HG03457 (cell line): ENCODE results near the gene SCUBE2.
"Not testable (repeated sequence)": the region's sequence is repeated elsewhere in the genome, so short reads cannot be mapped to it uniquely, and the experiment has no call there.

Source experiments
- ATAC-seq: cut with Tn5 transposase; IDR thresholded peaks from one replicate; pipeline ENCODE4 v1.9.1; 2021; ENCODE audit warnings: moderate number of reproducible peaks; ENCODE audit not compliant: unreplicated experiment

SCUBE2 gene

GRCh38 chr11:9013373-9013772 is 78.0 kb downstream of the SCUBE2 start:
- no peak for ATAC-seq

DNA sequence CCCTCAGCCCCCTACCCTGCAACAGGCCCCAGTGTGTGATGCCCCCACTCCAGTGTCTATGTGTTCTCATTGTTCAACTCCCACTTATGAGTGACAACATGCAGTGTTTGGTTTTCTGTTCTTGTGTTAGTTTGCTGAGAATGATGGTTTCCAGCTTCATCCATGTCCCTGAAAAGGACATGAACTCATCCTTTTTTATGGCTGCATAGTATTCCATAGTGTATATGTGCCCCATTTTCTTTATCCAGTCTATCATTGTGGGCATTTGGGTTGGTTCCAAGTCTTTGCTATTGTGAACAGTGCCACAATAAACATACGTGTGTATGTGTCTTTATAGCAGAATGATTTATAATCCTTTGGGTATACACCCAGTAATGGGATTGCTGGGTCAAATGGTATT is 81.9 kb downstream of the SCUBE2 start:
- not testable (repeated sequence) for ATAC-seq

DNA sequence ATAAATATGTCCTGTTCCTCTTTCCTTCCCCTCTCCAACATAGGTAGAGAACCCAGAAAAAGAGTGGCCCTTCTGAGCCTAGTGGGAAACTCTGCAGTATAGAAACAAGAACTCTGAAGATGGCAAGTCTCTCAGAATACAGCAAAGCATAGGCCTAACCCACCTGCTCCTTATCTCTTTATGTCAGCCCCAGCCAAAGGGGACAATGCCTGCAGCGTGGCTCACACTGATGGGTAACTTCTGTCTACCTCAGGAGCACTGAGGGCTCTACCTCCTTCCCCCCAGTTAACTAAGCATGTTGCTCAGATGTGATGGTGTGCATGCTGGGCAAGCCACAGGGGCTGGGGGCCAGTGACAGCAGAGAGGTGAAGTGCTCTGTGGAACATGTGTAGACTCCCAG is 82.7 kb downstream of the SCUBE2 start:
- ATAC-seq: no peak

DNA sequence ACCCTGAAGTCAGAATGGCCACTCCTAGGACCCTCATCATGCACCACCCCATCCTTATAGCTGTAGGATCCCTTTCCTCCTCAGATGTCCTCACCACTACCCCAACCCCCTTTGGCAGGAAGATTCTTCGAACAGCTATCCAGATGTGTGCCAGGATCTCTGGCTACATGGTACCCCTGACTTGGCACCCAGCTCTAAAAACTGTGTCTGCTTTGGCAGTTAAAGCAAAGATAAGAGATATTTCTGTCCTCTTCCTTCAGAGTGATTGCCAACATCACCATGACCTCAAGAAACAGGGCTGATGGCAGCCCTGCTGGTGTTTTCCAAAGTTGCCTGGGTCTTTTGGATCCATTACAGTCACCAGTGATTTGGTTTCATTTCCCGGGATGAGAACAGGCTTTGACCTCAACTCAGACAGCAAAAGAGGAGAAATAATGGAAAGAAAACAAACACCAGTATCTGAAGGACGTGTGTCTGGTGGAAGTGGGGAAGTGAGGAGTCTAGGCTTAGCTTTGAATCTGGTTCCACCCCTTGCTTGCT is 83.3 kb downstream of the SCUBE2 start:
- no peak for ATAC-seq

DNA sequence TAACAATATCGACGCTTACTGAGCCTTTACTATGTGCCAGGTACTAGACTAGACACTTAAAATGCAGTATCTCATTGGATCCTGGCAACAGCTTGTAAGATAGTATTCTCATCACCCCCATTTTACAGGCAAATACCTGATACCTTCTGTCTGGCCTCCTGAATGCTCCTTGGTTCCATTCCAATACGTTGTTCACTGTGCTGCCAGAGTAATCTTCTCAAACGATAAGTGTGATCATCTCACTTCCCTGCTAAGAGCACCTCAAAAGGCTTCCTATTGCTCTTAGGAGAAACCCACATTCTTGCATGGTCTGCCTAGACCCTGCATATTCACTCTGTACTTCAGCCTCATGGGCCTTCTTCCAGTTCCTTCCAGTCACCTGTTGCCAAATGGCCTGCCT is 86.3 kb downstream of the SCUBE2 start:
- ATAC-seq: no peak

GRCh38 chr11:9004183-9004926 is 87.0 kb downstream of the SCUBE2 start:
- ATAC-seq: no peak

GRCh38 chr11:9003573-9004182 is 87.7 kb downstream of the SCUBE2 start, which contains the start of gene NRIP3:
Gene NRIP3 (minus strand): TSS chr11:9004001. CDS start chr11:9003935, 66 bp downstream.
- no peak for ATAC-seq

DNA sequence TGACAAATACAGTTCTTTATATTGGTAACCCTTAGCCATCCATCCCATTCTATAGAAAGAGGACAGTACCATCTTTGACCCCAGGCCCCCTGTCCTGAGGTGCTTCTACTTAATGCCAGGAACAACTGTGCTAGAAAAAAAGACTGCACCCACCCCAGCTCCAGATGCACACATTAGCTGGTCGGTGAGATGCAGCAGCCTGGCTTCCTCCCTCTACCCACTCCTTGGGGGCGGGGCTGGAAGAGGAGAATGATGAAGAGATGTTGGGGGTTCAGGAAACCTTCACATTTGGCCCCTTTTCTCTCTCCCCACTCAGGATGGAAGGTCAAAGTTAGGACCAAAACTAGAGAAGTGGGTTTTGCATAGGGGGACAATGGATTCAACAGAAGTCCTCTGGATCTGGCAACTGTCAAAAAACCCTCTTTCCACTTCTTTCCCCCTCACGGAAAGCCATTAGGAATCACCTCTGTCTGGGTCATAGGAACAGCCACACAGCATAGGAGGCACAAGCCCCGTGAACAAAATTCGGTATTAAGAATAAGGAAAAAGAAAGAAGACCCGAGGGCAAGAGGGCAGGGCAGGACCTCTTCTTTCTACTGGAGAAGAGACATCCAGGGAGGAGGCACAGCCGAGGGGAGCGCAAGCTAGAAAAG is 88.4 kb downstream of the SCUBE2 start:
- ATAC-seq: no peak

- ATAC-seq: no peak
These were observed 89.7 kb downstream of the SCUBE2 start for GRCh38 chr11:9001736-9002135.

DNA sequence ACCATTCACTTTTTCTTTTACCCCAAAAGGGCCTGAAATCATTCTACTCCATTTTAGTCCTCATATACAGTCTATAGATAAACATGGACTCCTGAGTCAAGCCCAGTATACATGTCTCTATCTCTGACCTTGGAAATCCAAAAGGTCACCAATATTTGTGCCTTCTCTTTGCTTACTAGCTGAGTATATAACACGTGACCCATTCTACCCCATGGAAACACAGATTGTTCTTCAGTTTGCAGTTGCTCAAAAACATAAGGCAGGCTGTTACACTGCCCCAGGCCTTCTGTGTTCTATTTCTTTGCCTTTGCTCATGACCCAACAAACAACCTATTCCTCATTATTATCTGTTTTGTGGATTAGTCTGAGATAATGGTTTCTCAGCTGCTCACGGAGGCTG is 93.4 kb downstream of the SCUBE2 start:
- no peak for ATAC-seq

DNA sequence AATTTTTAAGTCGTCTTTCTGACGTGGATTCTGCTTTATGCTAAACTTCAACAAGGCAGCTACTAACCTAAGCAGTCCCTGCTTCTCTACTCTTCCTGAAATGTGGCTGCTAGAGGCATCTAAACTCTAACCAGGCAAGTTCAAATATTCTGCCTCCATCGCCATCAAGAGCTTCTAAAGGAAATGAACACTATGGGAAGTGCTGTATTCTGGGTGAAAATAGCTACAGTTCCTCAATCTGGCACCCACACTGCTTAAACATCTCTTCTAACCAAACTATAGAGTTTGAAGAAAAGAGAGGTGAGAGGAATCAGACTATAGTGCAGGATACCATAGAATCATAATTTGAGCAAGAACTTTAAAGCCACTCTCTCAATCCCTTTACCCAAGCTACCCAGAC is 93.9 kb downstream of the SCUBE2 start:
- no peak for ATAC-seq

DNA sequence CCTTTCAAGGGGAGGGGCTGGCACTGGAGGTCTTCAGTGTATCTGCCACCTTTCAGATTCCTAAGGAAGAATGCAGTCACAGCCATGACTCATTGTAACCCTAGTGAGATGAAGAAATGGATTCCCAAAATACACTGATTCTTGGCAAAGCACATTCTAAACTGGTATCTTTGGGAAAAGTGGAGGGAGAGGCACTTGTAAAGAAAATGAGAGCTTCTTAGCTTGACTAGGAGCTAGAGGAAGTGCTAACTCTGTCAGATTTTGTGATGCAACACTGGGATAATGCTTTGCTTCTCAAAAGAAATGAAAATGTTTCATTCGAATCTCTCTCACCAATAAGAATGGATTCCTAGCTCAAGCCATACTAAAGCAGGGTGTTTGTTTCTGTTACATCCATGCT is 101.9 kb downstream of the SCUBE2 start:
- no peak for ATAC-seq

GRCh38 chr11:8988329-8989234 is 102.8 kb downstream of the SCUBE2 start:
- no peak for ATAC-seq

- no peak for ATAC-seq
These were observed 104.0 kb downstream of the SCUBE2 start for GRCh38 chr11:8987446-8987845.

- not testable (repeated sequence) for ATAC-seq
These were observed 104.6 kb downstream of the SCUBE2 start for GRCh38 chr11:8986772-8987171.

GRCh38 chr11:8985462-8985861 is 105.9 kb downstream of the SCUBE2 start:
- no peak for ATAC-seq

GRCh38 chr11:8983552-8983951 is 107.8 kb downstream of the SCUBE2 start:
- ATAC-seq: no peak

GRCh38 chr11:8980485-8980884 is 110.9 kb downstream of the SCUBE2 start:
- no peak for ATAC-seq

- ATAC-seq: not testable (repeated sequence)
These were observed 112.0 kb downstream of the SCUBE2 start for GRCh38 chr11:8979365-8979764.

DNA sequence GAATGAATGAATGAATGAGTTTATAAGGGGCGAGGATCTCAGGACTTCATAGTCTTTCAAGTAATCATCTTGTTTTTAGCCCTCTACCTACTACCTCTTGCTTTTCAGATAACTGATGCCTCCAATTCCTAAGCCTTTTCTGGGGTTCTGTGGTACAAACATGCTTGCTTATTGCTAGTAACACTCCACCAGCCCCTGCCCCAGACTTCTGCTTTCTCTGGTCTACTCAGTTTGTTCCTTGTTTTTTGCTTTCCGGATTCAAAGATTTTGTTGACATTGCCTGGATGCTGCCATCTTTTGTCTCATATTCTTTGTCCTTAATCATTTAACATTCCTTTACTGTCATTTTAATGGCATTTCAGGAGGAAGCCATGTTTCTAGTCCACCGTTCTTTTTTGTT is 118.3 kb downstream of the SCUBE2 start:
- no peak for ATAC-seq

DNA sequence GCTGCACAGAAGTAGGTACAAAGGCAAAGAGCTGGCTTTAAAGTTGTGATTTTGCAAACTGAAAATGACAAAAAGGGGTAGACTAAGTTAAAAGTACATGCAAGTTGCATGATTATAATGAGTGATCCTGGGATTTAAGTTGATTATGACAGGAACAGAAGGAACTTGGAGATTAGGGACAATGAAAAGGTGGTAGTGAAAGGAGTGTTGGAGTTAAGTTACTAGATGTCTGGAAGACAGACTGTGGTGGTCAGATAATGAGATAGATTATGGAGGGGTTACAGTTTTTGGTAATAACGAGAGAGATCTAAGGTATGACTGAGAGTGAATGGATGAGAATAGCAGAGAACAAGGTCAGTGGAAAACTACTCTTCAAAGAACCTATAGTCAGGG is 119.5 kb downstream of the SCUBE2 start:
- ATAC-seq: no peak
